B cell (primary cell): ENCODE data around the gene CDK4. TPM values are rescaled to one million over a fixed set of nuclear protein-coding genes. Genes with fewer than 3 reads are reported as not detected.

Experiments used
- ATAC-seq: fragments of 200-7000 bp; cut with Tn5 transposase; one replicate; pipeline ENCODE4 v1.10.0; 2021; ENCODE audit warnings: low read depth, mild to moderate bottlenecking, moderate number of reproducible peaks, moderate library complexity
- CTCF ChIA-PET: fragments of 350-600 bp; sonication (Branson Sonifier 250); formaldehyde crosslinking; loops from one replicate; lab custom pipeline; 2021; ENCODE audit warnings: antibody characterized with exemption, inconsistent platforms; lab: Charles Lee
- POLR2A ChIA-PET: fragments of 350-600 bp; sonication (Branson Sonifier 250); formaldehyde crosslinking; loops from one replicate; lab custom pipeline; 2021; ENCODE audit warnings: antibody characterized with exemption; lab: Charles Lee
- DNase-seq: peaks from one replicate; pipeline ENCODE4 v3.0.0; 2013
- H2AFZ ChIP-seq: 2 replicates; pipeline ENCODE4 v1.6.1; 2012; ENCODE audit warnings: mild to moderate bottlenecking, low read depth, low read length; ENCODE audit not compliant: insufficient read depth, poor library complexity, severe bottlenecking
- H3K27ac ChIP-seq, 2 donors: 1 replicate in 1 of 2; 2 replicates in 1 of 2; pipeline ENCODE4 v1.5.1; 2012 to 2013; ENCODE audit warnings: low read length in 2 of 2, mild to moderate bottlenecking in 2 of 2, moderate library complexity in 1 of 2
- H3K27me3 ChIP-seq, 4 experiments: fragments of 200-600 bp in 1 of 4; sonication (generic) in 1 of 4; replicated peaks in 1 of 4; 1 replicate in 2 of 4; 2 replicates in 2 of 4; pipeline versions ENCODE4 v1.6.1 to v1.7.0; 2013 to 2016; ENCODE audit warnings: low read length in 3 of 4, mild to moderate bottlenecking in 2 of 4, mixed read lengths in 1 of 4, moderate library complexity in 1 of 4; ENCODE audit not compliant: insufficient read depth in 4 of 4, control insufficient read depth in 3 of 4; ENCODE audit errors: control extremely low read depth in 1 of 4
- H3K36me3 ChIP-seq, 2 experiments: replicated peaks in 1 of 2; 1 replicate in 1 of 2; 2 replicates in 1 of 2; pipeline versions ENCODE4 v1.6.1 to v1.7.1; 2013; ENCODE audit warnings: low read length in 1 of 2; ENCODE audit not compliant: insufficient read depth in 2 of 2, control insufficient read depth in 1 of 2; ENCODE audit errors: control extremely low read depth in 1 of 2, extremely low read depth in 1 of 2
- H3K4me1 ChIP-seq, 2 donors: fragments of 200-600 bp in 1 of 2; sonication (generic) in 1 of 2; 1 replicate in 1 of 2; 2 replicates in 1 of 2; pipeline versions ENCODE4 v1.5.1 to v1.6.1; 2013 to 2017; ENCODE audit warnings: low read length in 2 of 2; ENCODE audit not compliant: control insufficient read depth in 2 of 2, insufficient read depth in 2 of 2
- H3K4me2 ChIP-seq: replicated peaks from 2 replicates; pipeline ENCODE3; 2012; ENCODE audit warnings: mild to moderate bottlenecking, low read depth, low read length; ENCODE audit not compliant: poor library complexity, severe bottlenecking
- H3K4me3 ChIP-seq, 5 experiments: fragments of 200-600 bp in 1 of 5; sonication (generic) in 1 of 5; 1 replicate in 3 of 5; 2 replicates in 2 of 5; pipeline versions ENCODE4 v1.5.1 to v1.7.0; 2011 to 2016; ENCODE audit warnings: low read length in 4 of 5, mild to moderate bottlenecking in 4 of 5, low read depth in 2 of 5, control low read depth in 1 of 5, moderate library complexity in 1 of 5; ENCODE audit not compliant: insufficient read depth in 1 of 5; ENCODE audit errors: control extremely low read depth in 1 of 5, extremely low read depth in 1 of 5
- H3K79me2 ChIP-seq: fragments of 200-600 bp; sonication (generic); one replicate; pipeline ENCODE4 v1.6.0; 2016; ENCODE audit warnings: low read length; ENCODE audit not compliant: control insufficient read depth, insufficient read depth
- H3K9ac ChIP-seq: fragments of 200-600 bp; sonication (generic); 2 replicates; pipeline ENCODE4 v1.6.1; 2017; ENCODE audit warnings: mild to moderate bottlenecking, low read length, moderate library complexity
- H3K9me3 ChIP-seq, 3 donors: one replicate each; pipeline versions ENCODE4 v1.6.1 to v1.7.1; 2013; ENCODE audit warnings: low read length in 2 of 3; ENCODE audit not compliant: control insufficient read depth in 2 of 3, insufficient read depth in 1 of 3; ENCODE audit errors: control extremely low read depth in 1 of 3
- H4K20me1 ChIP-seq: 2 replicates; pipeline ENCODE4 v1.6.0; 2012; ENCODE audit warnings: mild to moderate bottlenecking, low read length; ENCODE audit not compliant: insufficient read depth, control insufficient read depth, poor library complexity, severe bottlenecking
- H3K27ac Mint-ChIP-seq: one replicate; pipeline ENCODE4 v1.8.0; 2021; ENCODE audit warnings: mixed read lengths
- H3K27me3 Mint-ChIP-seq: one replicate; pipeline ENCODE4 v1.8.0; 2021; ENCODE audit warnings: mixed read lengths
- H3K4me1 Mint-ChIP-seq: one replicate; pipeline ENCODE4 v1.8.0; 2021; ENCODE audit warnings: mixed read lengths
- H3K4me3 Mint-ChIP-seq: one replicate; pipeline ENCODE4 v1.8.0; 2021; ENCODE audit warnings: mixed read lengths
- H3K9me3 Mint-ChIP-seq: one replicate; pipeline ENCODE4 v1.8.0; 2022; ENCODE audit warnings: mixed read lengths; ENCODE audit not compliant: insufficient read depth
- EZH2 ChIP-seq: IDR thresholded peaks from 2 replicates; pipeline ENCODE4 v1.6.1; 2012; ENCODE audit warnings: borderline replicate concordance, low read depth, mild to moderate bottlenecking, moderate library complexity, low read length; ENCODE audit not compliant: insufficient read depth, poor library complexity, severe bottlenecking
- WGBS: methylation state at CpG from one replicate; pipeline ENCODE4 v1.1.5; 2013; ENCODE audit warnings: missing lambda C conversion rate; ENCODE audit not compliant: insufficient coverage; 5-methylcytosine and 5-hydroxymethylcytosine counted together
- intact Hi-C: fragments of 100-400 bp; cut with micrococcal nuclease; formaldehyde crosslinking; loops from one replicate; pipeline ENCODE4 v1.10.0; 2022
- polyA plus RNA-seq: library from polyadenylated mRNA; depleted of rRNA; stranded (reverse); fragments of >200 nt; gene quantifications from 2 replicates; pipeline ENCODE4 v1.2.3, GENCODE V29; 2012
- total RNA-seq, 2 donors: library from RNA; stranded (reverse); fragments of 120-200 nt in 1 of 2; gene quantifications; 1 replicate in 1 of 2; 2 replicates in 1 of 2; pipeline versions ENCODE4 v1.2.3 to v1.2.4, GENCODE V29; 2013 to 2022
- TF ChIP-seq, protein P1 (sequence below): fragments of 200-600 bp; IDR thresholded peaks from one replicate; pipeline ENCODE4 v1.8.0; 2022; ENCODE audit warnings: antibody characterized with exemption, mild to moderate bottlenecking

The CDK4 gene
- total and polyA plus RNA-seq, 2 donors (not counting 1 experiment from before 2014, with no cell fraction given) = 34.8 to 44.6 TPM

DNA sequence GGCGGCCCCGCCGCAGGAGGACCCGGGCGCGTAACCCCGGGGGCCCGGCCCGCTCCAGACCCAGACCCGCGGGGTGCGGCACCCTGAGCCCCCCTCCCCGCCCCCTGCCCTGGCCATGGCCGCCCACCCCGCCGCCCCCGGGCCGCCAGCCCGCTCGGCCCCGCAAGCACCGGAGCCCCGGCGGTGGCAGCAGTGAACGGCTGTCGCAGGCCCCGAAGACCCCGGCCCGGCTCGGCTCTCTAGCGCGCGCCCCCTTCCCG is 3.0 kb upstream of the CDK4 start:
- H3K4me2 ChIP-seq = peak overlapping the region; percentile 90
- H3K4me3 ChIP-seq = peak overlapping the region in 4 of 5 experiments; percentile 78 to 87 (median 86)
- Mint-ChIP-seq H3K4me3 (peak overlapping the region; percentile 96), H3K27me3 (no peaks in the 10 kb centered on the region), H3K9me3 (no peaks in the 10 kb centered on the region), H3K4me1 (peaks cover 72% of the 10 kb centered on the region), H3K27ac (no peak overlapping the region)
- CTCF ChIA-PET = interaction anchor here (1.5 to 2.6 kb wide), 3 partner anchors 27 to 150 kb away, joined by 5 to 31 read pairs (median 7); partner anchors contain the start of gene TSFM
- DNase-seq (no peak), ATAC-seq (no peak)
- H3K9me3 ChIP-seq = no peaks in the 10 kb centered on the region
- peaks cover 44 to 68% of the 10 kb centered on the region in 2 donors for H3K4me1 ChIP-seq
- H4K20me1 ChIP-seq = peaks cover 41% of the 10 kb centered on the region
- intact Hi-C loops = loop anchor here (5.0 to 10.0 kb wide), 5 partner anchors 77 to 670 kb away; partner anchors contain the start of genes CTDSP2, GLI1, INHBE and MARS1
- H3K79me2 ChIP-seq = peaks cover 48% of the 10 kb centered on the region
- 0% methylated on average over 7 of the region's 34 CpGs for WGBS
- no peaks in the 10 kb centered on the region for H3K27me3 ChIP-seq
- H3K9ac ChIP-seq = peak overlapping the region; percentile 80
- peak overlapping the region in 1 of 2 donors; percentile 30 for H3K27ac ChIP-seq
- POLR2A ChIA-PET = interaction anchor here (1.0 kb wide), 1 partner anchor 92 kb away, joined by 4 read pairs; the partner anchor contains the start of gene CTDSP2
- peaks cover 1 to 38% of the 10 kb centered on the region in 2 experiments for H3K36me3 ChIP-seq
- TF ChIP-seq, protein P1, sequence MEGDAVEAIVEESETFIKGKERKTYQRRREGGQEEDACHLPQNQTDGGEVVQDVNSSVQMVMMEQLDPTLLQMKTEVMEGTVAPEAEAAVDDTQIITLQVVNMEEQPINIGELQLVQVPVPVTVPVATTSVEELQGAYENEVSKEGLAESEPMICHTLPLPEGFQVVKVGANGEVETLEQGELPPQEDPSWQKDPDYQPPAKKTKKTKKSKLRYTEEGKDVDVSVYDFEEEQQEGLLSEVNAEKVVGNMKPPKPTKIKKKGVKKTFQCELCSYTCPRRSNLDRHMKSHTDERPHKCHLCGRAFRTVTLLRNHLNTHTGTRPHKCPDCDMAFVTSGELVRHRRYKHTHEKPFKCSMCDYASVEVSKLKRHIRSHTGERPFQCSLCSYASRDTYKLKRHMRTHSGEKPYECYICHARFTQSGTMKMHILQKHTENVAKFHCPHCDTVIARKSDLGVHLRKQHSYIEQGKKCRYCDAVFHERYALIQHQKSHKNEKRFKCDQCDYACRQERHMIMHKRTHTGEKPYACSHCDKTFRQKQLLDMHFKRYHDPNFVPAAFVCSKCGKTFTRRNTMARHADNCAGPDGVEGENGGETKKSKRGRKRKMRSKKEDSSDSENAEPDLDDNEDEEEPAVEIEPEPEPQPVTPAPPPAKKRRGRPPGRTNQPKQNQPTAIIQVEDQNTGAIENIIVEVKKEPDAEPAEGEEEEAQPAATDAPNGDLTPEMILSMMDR = no peak
- no peak for TF ChIP-seq EZH2
- peak overlapping the region; percentile 16 for H2AFZ ChIP-seq
